Fibroblast of mammary gland (primary cell): ENCODE data around the gene ATXN7L1.
"Not testable (repeated sequence)": the region's sequence is repeated elsewhere in the genome, so short reads cannot be mapped to it uniquely, and the experiment has no call there.

Experiments used
- DNase-seq: peaks from one replicate; pipeline ENCODE4 v3.0.0-alpha.2; 2010; ENCODE audit warnings: low read depth
- H3K4me3 ChIP-seq: 2 replicates; pipeline ENCODE4 v1.5.1; 2011; ENCODE audit warnings: low read depth, mild to moderate bottlenecking, low read length, moderate library complexity; ENCODE audit not compliant: control insufficient read depth
- TF ChIP-seq, protein P1 (sequence below): conservative IDR thresholded peaks from 2 replicates; pipeline ENCODE4 v1.5.1; 2011; ENCODE audit warnings: low read depth, low read length, inconsistent platforms; ENCODE audit not compliant: control insufficient read depth, insufficient read depth

ATXN7L1 gene

DNA sequence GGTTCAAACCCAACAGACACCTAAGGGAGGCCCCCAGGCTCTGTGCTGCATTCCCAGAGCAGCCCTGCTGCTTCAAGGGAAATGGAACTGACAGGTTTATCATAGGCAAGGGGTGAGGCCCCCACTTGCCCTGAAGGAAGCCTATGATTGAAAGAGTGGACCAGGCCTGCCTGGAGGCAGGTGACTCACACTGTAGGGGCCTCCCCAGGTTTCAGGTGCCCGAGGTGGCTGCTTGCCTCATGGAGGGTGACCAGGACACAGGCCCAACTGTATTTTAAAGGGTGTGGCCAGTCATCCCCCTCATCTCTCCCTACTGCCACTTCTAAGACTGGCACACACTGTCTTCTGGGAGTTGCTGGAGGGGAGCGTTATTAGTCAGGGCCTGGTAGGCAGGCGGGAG lies 85.4 kb downstream of the ATXN7L1 start:
- TF ChIP-seq, protein P1, sequence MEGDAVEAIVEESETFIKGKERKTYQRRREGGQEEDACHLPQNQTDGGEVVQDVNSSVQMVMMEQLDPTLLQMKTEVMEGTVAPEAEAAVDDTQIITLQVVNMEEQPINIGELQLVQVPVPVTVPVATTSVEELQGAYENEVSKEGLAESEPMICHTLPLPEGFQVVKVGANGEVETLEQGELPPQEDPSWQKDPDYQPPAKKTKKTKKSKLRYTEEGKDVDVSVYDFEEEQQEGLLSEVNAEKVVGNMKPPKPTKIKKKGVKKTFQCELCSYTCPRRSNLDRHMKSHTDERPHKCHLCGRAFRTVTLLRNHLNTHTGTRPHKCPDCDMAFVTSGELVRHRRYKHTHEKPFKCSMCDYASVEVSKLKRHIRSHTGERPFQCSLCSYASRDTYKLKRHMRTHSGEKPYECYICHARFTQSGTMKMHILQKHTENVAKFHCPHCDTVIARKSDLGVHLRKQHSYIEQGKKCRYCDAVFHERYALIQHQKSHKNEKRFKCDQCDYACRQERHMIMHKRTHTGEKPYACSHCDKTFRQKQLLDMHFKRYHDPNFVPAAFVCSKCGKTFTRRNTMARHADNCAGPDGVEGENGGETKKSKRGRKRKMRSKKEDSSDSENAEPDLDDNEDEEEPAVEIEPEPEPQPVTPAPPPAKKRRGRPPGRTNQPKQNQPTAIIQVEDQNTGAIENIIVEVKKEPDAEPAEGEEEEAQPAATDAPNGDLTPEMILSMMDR = no peak
- no peak overlapping the region for H3K4me3 ChIP-seq
- DNase-seq = no peak

DNA sequence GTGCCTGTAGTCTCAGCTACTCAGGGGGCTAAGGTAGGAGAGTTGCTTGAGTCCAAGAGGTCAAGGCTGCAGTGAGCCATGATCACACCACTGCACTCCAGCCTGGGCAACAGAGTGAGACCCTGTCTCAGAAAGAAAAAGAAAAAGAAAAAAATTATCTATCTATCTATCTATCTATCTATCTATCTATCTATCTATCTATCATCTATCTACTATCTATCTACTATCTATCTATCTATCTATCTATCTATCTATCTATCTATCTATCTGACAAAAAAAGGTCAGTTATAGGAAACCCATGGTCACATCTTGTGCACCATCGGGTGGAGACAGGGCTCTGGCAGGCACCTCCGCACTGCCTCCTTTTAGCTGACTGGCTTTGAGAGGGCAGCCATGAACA lies 85.9 kb downstream of the ATXN7L1 start:
- DNase-seq, H3K4me3 ChIP-seq: not testable (repeated sequence)

GRCh38 chr7:105788816-105789349 lies 87.5 kb downstream of the ATXN7L1 start:
- TF ChIP-seq, protein P1 = no peak
- no peak for DNase-seq
- H3K4me3 ChIP-seq = no peak overlapping the region

- no peak overlapping the region for H3K4me3 ChIP-seq
- DNase-seq = no peak
- TF ChIP-seq, protein P1 = no peak
Observed at GRCh38 chr7:105788356-105788755, 88.0 kb downstream of the ATXN7L1 start.

GRCh38 chr7:105787793-105788192 lies 88.6 kb downstream of the ATXN7L1 start:
- no peak overlapping the region for H3K4me3 ChIP-seq
- TF ChIP-seq, protein P1 = no peak
- no peak for DNase-seq

DNA sequence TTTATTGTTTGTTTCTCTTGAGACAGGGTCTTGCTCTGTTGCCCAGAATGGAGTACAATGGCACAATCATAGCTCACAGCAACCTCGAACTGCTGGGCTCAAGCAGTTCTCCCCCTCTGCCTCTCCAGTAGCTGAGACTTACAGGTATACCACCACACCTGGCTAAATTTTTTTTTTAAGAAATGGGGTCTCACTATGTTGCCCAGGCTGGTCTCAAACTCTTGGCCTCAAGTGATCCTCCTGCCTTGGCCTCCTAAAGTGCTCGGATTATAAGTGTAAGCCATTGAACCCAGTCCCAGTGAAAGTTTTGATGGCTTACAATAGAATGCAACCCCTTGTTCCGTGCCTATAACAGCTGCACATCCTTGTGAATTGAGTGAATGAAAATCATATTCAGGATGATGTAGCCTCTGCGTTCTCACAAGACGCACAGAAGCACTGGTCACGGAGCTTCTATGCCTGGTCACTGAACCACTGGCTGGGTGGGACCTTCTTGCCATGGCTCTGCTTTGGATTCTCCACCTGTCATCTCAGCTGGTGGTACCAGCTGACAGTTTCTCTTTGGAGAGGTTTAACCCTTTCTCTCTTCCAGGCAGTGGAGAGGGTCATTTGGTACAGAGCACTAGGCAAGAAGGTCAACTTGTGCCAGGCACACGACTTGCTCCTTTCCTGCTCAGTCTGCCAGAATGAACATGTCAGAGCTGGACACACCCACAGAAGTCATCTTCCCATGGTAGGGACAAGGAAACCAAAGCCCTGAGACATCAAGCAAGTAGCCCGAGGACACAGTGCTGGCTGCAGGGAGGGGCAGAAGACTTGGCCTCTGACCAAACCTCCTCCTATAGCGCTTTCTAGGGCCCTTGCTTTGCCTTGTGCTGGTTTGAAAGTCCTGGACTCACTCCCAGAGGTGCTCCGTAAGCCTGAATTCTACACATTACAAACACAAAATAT lies 89.6 kb downstream of the ATXN7L1 start:
- TF ChIP-seq, protein P1 = no peak
- H3K4me3 ChIP-seq = no peak overlapping the region

DNA sequence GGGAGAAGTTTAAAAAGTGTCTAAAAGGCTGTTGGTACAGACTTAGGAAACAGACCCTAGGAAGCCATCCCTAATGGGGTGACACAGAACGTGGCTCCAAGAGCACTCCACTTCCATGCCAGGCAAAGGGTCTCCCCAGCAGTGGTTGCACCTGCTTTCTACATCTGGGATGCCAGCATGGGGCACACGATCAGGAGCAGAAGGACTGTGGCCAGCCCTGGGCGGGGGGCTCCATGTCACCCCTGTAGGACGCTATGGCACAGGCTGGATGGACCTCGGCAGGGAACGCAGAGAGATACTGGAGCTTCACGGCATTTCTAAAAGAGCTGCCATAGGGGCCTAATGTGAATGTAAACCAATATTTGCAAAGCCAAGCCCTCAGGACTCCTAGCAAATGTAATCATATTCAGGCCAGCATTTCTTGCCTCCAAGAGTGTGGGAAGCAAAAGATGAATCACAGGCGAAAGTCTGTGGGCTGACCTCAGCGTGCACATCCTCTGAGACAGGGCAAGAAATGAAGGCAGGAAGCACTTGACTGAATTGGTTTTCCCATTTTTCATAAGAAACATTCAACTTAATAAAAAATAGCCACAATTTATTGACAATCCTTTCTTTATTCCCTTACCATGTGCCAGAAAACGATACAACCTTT lies 93.9 kb downstream of the ATXN7L1 start:
- no peak overlapping the region for H3K4me3 ChIP-seq
- peak; percentile 89 for DNase-seq
- TF ChIP-seq, protein P1 = no peak

More for the DNA sequence above, 89.6 kb downstream of the ATXN7L1 start:
- no peak for DNase-seq
